NCI-H2196 (cell line): Measurements from ENCODE around the gene CACTIN.
"Not testable (repeated sequence)": the region's sequence is repeated elsewhere in the genome, so short reads cannot be mapped to it uniquely, and the experiment has no call there.

Experiments used
- DNase-seq: peaks from one replicate; lab custom pipeline; 2025; ENCODE audit not compliant: unreplicated experiment; lab: John Stamatoyannopoulos, UW

The CACTIN gene

DNA sequence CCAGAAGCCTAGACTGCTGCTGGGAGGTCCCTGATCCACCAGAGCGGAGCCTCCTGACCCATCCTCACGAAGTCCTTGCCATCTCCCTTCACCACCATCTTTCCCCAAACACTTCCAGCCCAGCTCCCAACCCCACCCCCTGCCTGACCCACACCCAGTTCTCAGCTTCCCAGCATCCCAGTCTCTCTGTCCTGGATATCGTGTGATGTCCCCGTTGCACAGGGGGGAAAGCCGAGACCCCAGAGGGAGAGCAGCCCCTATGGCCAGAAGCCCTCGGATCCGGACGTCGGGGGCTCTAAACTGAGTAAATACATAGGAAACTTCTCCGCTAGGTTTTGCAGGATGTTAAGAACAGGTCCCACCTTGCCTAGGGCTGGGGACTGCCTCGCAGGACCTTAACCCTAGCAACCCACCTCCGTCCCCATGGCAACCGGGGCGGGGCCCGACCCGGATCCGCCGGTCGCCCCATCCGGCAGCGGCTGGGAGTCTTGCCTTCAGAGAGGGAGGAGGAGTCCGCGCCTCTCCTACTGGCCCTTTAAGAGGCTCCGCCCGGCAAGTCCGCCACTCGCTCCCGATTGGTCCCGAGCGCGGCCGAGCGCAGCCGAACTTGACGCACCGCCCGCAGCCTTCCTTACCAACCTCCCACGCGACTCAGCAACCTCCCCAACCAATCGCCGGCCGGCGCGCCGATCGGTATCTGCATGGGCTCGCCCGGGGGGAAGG is 54.3 kb downstream of the CACTIN start:
- peak; percentile 99 for DNase-seq

DNA sequence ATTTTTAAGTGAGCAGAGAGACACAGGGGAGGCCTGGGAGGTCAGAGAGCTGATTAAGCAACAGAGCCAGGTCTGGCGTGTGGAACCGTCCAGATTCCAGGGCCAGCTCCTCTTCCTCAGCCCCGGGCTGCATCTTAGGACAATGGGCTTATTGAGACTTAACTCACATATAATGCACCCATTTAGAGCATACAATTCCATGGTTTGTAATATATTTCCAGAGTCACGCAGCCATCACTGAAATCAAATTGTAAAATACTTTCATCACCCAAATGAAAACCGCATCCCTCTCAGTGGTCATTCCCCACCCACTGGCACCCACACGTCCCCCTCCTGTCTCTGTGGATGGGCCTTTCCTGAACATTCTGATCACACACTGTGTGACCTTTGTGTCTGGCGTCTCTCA is 56.0 kb downstream of the CACTIN start:
- no peak for DNase-seq

DNA sequence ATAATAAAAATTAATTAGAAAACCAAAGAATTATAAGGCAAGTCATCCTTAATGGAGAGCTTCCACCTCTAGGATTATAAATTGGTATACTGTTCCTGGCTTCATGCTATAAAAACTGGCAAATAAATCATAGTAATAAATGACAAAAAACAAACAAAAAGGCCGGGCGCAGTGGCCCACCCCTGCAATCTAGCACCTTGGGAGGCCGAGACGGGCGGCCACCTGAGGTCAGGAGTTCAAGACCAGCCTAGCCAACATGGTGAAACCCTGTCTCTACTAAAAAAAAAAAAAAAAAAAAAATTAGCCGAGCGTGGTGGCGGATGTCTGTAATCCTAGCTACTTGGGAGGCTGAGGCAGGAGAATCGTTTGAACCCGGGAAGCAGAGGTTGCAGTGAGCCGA is 56.5 kb downstream of the CACTIN start:
- DNase-seq = not testable (repeated sequence)

DNA sequence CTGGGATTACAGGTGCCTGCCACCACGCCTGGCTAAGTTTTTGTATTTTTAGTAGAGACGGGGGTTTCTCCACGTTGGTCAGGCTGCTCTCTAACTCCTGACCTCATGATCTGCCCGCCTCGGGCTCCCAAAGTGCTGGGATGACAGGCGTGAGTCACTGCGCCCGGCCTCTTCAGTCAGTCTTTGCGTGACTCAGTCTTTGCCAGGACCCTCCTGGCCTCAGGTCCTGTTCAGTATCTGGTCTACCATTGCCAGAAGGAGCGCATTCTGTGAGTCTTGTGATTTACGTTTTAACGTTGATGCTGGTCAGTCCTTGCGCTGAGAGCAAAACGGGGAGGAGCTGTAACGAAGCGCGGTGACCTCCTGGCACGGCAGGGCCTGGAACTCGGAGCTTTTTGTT is 61.5 kb downstream of the CACTIN start:
- DNase-seq = no peak

DNA sequence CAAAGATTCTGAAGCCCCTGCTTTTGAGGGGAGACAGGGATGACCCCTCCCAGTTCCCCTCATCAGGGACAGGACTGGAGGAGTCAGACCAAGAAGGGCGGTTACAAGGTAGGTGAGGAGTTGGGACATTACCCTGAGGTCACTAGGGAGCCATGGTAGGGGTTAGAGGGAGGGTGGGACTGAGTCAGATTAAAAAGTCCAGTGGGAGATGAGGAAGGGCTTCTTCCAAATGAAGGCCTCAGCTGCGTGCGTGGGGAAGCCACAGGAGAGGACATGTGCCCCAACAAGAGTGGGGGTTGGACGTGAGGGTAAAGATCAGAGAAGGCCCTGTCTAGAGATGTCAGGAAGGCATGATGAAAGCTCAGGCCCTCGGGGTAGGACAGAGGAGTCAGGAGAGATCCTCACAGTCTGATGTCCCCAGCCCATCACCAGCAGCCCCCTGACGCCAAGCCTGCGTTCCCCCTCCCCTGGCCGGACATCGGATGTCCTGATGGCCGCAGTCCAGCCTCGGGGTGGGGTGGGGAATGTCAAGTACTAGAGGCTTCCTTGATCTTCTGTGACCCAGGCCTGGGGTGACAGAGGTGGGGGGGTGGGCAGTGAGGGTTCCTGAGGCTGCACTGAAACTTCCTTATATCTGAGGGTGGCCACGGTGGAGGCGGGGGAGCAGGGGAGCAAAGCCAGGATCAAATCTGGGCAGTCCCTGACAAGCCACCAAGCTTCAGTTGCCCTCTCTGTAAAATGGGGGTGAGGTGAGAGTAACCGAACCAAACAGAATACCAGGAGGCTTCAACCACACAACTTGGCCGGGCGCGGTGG is 62.7 kb downstream of the CACTIN start:
- no peak for DNase-seq
